ENCODE measurements around the gene ZIC5.

- TF ChIP-seq, protein P1, sequence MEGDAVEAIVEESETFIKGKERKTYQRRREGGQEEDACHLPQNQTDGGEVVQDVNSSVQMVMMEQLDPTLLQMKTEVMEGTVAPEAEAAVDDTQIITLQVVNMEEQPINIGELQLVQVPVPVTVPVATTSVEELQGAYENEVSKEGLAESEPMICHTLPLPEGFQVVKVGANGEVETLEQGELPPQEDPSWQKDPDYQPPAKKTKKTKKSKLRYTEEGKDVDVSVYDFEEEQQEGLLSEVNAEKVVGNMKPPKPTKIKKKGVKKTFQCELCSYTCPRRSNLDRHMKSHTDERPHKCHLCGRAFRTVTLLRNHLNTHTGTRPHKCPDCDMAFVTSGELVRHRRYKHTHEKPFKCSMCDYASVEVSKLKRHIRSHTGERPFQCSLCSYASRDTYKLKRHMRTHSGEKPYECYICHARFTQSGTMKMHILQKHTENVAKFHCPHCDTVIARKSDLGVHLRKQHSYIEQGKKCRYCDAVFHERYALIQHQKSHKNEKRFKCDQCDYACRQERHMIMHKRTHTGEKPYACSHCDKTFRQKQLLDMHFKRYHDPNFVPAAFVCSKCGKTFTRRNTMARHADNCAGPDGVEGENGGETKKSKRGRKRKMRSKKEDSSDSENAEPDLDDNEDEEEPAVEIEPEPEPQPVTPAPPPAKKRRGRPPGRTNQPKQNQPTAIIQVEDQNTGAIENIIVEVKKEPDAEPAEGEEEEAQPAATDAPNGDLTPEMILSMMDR (conservative IDR thresholded peaks at IDR 0.05), result no peak
- no peak for TF ChIP-seq ZFX (IDR thresholded peaks at IDR 0.05)
Measured at GRCh38 chr13:99985886-99986527, 14.4 kb upstream of the ZIC5 start.

Data from C4-2B (cell line).